Stomach smooth muscle (tissue), 2 donors: ENCODE measurements around the gene CYTL1.

Experiments
- H3K27ac ChIP-seq: one replicate; pipeline ENCODE4 v1.7.0; 2013; ENCODE audit warnings: mild to moderate bottlenecking, low read length, inconsistent platforms
- H3K27me3 ChIP-seq, 2 donors: one replicate each; pipeline ENCODE4 v1.7.0; 2013; ENCODE audit warnings: low read length in 2 of 2; ENCODE audit not compliant: insufficient read depth in 2 of 2, control insufficient read depth in 1 of 2
- H3K36me3 ChIP-seq, 2 donors: one replicate each; pipeline ENCODE4 v1.7.0; 2013; ENCODE audit warnings: low read length in 2 of 2; ENCODE audit not compliant: control insufficient read depth in 2 of 2, insufficient read depth in 2 of 2
- H3K4me1 ChIP-seq: one replicate; pipeline ENCODE4 v1.7.0; 2013; ENCODE audit warnings: low read length; ENCODE audit not compliant: control insufficient read depth, insufficient read depth
- H3K4me3 ChIP-seq, 2 donors: one replicate each; pipeline ENCODE4 v1.7.0; 2013; ENCODE audit warnings: low read length in 2 of 2
- H3K9ac ChIP-seq, 2 donors: one replicate each; pipeline ENCODE4 v1.7.0; 2013; ENCODE audit warnings: low read length in 2 of 2, mild to moderate bottlenecking in 1 of 2
- H3K9me3 ChIP-seq, 2 donors: one replicate each; pipeline ENCODE4 v1.7.0; 2013; ENCODE audit warnings: low read length in 2 of 2; ENCODE audit not compliant: control insufficient read depth in 2 of 2
- donor health status: healthy.
- donor health status: Pancreatic carcinoma.

CYTL1 gene

DNA sequence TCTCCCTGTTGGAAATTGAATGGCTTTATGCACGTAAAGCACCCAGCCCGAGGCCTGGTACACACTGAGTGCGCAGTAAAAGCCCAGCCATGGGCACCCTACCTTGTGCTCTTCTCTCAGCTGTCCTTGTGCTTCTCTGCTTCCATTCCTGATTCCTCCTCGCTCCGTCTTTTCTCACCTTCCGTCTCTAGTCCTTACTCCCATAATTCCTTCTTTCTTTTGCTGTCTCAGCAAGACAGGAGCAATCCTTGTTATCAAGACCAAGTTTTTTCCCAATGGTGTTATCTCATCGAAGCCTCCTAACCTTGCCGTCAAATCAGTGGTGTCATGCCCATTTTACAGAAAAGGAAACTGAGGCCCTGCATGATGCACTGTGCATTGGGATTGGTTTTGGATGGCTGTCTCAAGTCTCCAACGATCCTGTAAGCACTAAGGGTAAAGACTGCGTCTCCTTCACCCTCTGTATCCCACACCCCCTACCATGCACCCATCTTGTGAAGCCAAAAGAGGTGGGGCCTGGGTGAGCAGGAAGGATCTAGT lies 30.1 kb downstream of the CYTL1 start:
- Histone ChIP-seq H3K4me1 (peaks cover 29% of the 10 kb centered on the region), H3K27ac (no peak overlapping the region), H3K4me3 (no peak overlapping the region), H3K27me3 (no peaks in the 10 kb centered on the region), H3K9me3 (no peaks in the 10 kb centered on the region), H3K9ac (no peak overlapping the region), H3K36me3 (no peaks in the 10 kb centered on the region)

DNA sequence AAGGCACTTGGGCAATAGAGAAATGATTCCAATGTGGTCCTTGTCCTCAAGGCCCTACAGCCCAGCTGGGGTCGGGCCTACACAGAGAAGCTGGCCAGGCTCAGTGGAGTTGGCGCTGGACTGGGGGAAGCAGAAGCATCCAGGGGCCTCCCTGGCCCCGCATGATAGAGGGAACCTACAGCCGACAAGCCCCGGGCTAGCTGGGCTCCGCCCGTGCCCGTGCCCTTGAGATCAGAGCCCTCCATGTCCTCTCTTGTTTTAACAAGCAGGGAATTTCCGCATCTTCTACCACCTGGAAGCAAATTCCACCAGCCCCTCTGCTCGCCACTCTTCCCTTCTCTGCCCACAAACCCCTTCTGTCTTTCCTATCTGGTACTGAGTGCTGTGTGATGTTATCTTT lies 31.6 kb downstream of the CYTL1 start:
- Histone ChIP-seq H3K36me3 (no peaks in the 10 kb centered on the region), H3K4me1 (peaks cover 25% of the 10 kb centered on the region), H3K27ac (no peak overlapping the region), H3K9me3 (no peaks in the 10 kb centered on the region), H3K4me3 (no peak overlapping the region), H3K9ac (no peak overlapping the region), H3K27me3 (no peaks in the 10 kb centered on the region)

DNA sequence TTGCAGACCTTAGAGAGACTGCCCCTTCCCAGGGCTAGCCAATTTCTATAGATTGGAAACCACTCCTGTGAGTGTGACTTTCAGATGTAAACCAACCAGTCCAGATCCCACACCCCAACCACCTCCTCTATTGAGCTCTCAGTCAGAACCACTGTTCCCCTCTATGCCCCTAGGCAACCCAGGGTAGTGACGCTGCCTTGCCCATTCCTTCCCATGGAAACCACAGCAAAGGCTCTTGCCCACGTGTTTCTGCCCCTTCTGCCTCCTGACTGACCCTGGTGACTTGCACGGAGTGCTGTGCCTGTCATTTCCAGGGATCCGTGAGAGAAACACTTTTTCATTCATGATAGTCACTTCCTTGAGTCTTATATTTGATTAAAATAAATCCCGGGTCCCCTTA lies 32.4 kb downstream of the CYTL1 start:
- H3K27me3 ChIP-seq, result no peaks in the 10 kb centered on the region
- no peak overlapping the region for H3K27ac ChIP-seq
- no peaks in the 10 kb centered on the region for H3K9me3 ChIP-seq
- H3K36me3 ChIP-seq, result no peaks in the 10 kb centered on the region
- no peak overlapping the region for H3K4me3 ChIP-seq
- peaks cover 20% of the 10 kb centered on the region for H3K4me1 ChIP-seq
- H3K9ac ChIP-seq, result no peak overlapping the region

DNA sequence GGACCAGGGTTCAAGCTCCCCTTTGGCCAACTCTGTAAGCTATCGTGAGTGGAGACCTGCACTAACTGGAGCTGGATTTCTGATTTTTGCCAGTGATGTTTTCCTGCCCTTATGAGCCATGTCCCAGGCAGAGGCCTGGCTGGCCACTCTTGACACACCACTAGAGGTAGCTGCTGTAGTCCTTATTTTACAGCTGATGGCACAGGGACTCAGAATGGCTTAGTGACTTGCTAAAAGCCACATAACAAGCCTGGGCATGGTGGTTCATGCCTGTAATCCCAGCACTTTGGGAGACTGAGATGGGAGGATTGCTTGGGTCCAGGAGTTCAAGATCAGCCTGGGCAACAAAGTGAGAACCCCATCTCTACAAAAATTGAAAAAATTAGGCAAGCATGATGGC lies 33.4 kb downstream of the CYTL1 start:
- Histone ChIP-seq H3K27me3 (no peaks in the 10 kb centered on the region), H3K36me3 (no peaks in the 10 kb centered on the region), H3K9me3 (no peaks in the 10 kb centered on the region), H3K9ac (no peak overlapping the region), H3K4me1 (peaks cover 10% of the 10 kb centered on the region), H3K27ac (no peak overlapping the region), H3K4me3 (no peak overlapping the region)

DNA sequence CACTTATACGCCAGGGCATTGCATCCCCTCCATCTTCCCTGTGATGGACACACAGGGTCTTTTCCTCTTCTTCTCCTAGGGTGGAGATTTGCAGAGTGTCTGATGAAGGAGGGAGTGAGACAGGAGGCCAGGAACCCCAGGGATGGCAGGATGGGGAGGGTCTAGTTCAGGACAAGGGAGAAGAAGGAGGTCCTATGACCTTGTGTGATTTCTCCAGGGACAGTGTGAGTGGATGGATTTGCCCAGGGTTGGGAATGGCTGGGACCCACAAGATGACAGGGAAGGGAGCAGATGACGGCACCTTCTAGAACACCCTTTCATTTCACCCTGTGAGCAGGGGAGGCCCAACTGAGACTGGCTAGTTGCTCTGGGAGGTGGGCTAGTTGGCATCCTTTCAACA lies 34.2 kb downstream of the CYTL1 start:
- H3K4me3 ChIP-seq, result no peak overlapping the region
- no peaks in the 10 kb centered on the region for H3K36me3 ChIP-seq
- H3K27ac ChIP-seq, result no peak overlapping the region
- H3K27me3 ChIP-seq, result no peaks in the 10 kb centered on the region
- no peaks in the 10 kb centered on the region for H3K9me3 ChIP-seq
- H3K4me1 ChIP-seq, result peaks cover 5% of the 10 kb centered on the region
- H3K9ac ChIP-seq, result no peak overlapping the region

DNA sequence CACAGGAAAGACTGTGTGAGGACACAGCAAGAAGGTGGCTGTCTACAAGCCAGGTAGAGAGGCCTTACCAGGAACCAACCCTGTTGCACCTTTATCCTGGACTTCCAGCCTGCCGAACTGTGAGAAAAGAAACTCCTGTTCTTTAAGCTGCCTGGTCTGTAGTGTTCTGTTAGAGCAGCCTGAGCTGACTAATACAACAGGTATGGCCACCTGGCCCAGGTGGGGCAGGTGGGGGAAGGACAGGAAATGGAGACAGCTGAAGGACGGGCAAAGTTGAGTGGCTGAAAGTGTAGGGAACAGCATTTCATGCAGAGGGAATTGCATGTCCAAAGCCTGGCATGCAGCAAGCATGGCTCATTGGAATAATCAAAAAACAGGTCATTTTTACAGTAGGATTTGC lies 35.1 kb downstream of the CYTL1 start:
- Histone ChIP-seq H3K9me3 (no peaks in the 10 kb centered on the region), H3K27ac (no peak overlapping the region), H3K36me3 (no peaks in the 10 kb centered on the region), H3K27me3 (no peaks in the 10 kb centered on the region), H3K4me1 (peaks cover 2% of the 10 kb centered on the region), H3K4me3 (no peak overlapping the region), H3K9ac (no peak overlapping the region)

DNA sequence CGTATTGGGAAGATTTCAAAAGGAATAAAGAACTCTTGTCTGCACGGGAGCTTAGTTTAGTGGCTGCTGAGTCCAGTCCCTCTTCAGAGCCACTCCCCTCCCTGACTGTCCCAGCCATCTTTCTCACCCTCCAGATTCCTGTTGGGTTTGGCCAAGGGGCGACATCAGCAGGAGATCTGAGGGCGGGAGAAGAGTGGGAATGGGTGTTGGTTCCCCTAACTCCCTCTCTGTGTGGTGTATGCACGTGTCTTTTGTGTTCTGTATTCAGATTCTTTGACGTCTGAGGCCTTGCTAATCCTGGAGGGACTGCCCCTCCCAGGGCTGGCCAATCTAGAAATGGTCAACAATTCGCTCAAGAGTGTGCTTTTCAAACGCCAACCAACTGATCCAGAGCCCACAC lies 37.4 kb downstream of the CYTL1 start:
- H3K4me3 ChIP-seq, result no peak overlapping the region
- no peak overlapping the region for H3K27ac ChIP-seq
- no peaks in the 10 kb centered on the region for H3K27me3 ChIP-seq

DNA sequence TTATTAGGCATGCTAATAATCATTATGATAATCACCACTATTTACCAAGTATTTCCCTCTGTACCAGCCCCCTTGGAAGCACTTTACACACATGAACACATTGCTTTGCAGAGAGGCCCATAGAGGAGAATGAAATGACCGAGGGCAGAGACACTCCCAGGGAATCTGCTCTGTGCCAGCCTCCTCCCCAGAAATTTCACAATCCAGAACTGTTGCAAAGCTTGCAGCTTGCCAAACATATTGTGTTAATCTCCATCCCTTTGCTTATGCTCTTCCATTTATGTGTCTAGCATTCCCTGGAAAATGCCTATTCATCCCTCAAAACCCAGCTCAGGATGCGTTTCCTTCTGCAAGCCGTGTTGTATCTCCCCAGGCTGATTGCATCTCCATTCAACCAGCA lies 37.8 kb downstream of the CYTL1 start:
- H3K27me3 ChIP-seq, result no peaks in the 10 kb centered on the region
- H3K4me1 ChIP-seq, result peaks cover 2% of the 10 kb centered on the region
- H3K36me3 ChIP-seq, result no peaks in the 10 kb centered on the region
- H3K4me3 ChIP-seq, result no peak overlapping the region
- H3K9me3 ChIP-seq, result no peaks in the 10 kb centered on the region
- no peak overlapping the region for H3K9ac ChIP-seq
- no peak overlapping the region for H3K27ac ChIP-seq

More for the DNA sequence above, 37.4 kb downstream of the CYTL1 start:
- no peak overlapping the region for H3K9ac ChIP-seq
- no peaks in the 10 kb centered on the region for H3K9me3 ChIP-seq
- H3K4me1 ChIP-seq, result peaks cover 2% of the 10 kb centered on the region
- H3K36me3 ChIP-seq, result no peaks in the 10 kb centered on the region

DNA sequence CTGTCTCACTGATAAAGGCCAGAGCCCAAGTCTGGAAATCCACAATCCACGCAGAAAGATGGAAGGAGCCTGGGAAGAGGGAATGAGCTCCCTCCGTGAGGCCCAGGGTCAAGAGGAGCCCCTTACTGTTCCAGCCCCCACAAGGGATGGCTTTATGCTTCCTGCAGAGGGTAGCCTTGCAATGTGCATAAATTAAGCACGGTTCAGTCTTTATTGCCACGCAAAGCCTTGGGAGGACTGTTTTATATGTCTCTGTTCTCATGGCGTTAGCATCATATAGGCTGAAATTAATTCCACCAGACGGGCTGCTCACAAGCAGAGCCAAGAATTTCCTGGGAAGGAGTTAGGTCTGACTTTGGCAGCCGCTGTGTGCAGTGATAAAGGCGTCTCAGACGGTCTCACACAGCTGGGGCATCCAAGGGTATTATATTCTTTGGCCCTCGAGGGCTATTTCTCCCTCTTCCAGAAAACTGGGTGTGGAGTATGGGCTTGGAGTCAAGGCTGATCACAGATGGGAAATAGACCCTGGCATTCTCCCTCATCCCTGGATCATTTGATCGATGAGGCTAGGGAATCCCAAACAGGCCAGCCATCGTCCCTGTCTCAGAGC lies 38.5 kb downstream of the CYTL1 start:
- no peaks in the 10 kb centered on the region for H3K9me3 ChIP-seq
- peaks cover 2% of the 10 kb centered on the region for H3K4me1 ChIP-seq
- H3K27ac ChIP-seq, result no peak overlapping the region
- no peaks in the 10 kb centered on the region for H3K27me3 ChIP-seq
- no peak overlapping the region for H3K4me3 ChIP-seq
- no peaks in the 10 kb centered on the region for H3K36me3 ChIP-seq
- H3K9ac ChIP-seq, result no peak overlapping the region

DNA sequence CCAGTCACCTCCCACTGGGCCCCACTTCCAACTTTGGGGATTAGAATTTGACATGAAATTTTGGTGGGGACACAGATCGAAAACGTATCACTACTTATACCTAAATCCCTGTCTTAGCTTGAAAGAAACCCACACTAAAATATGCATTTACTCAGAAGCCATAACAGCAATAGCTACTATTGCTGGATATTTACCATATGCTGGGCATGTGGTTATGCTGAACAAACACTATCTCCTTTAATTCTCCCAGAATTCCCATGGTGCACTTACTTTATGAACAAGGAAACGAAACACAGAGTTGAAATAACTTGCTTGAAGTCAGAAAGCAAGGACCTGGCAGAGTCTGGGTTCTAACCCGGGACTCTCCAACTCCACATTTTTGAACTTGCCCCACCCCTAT lies 39.3 kb downstream of the CYTL1 start:
- no peak overlapping the region for H3K27ac ChIP-seq
- H3K27me3 ChIP-seq, result no peaks in the 10 kb centered on the region
- peaks cover 0 to 2% of the 10 kb centered on the region in 2 donors for H3K9me3 ChIP-seq
- no peaks in the 10 kb centered on the region for H3K36me3 ChIP-seq
- peaks cover 2% of the 10 kb centered on the region for H3K4me1 ChIP-seq
- no peak overlapping the region for H3K4me3 ChIP-seq
- no peak overlapping the region for H3K9ac ChIP-seq

DNA sequence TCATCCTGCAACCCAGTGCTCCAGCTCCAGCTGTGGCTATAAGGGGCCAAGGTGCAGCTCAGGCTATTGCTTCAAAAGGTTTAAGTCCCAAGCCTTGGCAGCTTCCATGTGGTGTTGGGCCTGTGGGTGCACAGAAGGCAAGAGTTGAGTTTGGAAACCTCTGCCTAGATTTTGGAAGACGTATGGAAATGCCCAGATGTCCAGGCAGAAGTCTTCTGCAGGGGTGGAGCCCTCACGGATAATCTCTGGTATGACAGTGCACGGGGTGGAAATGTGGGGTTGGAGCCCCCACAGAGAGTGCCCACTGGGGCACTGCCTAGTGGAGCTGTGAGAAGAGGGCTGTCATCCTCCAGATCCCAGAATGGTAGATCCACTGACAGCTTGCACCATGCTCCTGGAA lies 44.5 kb downstream of the CYTL1 start:
- Histone ChIP-seq H3K27ac (no peak overlapping the region), H3K36me3 (no peaks in the 10 kb centered on the region), H3K9ac (no peak overlapping the region), H3K4me1 (no peaks in the 10 kb centered on the region), H3K27me3 (no peaks in the 10 kb centered on the region), H3K9me3 (peaks cover 0 to 6% of the 10 kb centered on the region in 2 donors), H3K4me3 (no peak overlapping the region)
